ENCODE results near the gene HLA-DRB5. TPM values are rescaled to one million over a fixed set of nuclear protein-coding genes. Genes with fewer than 3 reads are reported as not detected.
A peak's percentile ranks its signal among the peaks of the same experiment; 100 is the strongest.

Gene HLA-DRB5
- total and polyA plus RNA-seq, 10 of the 15 experiments (the other 5 are each of a cell fraction or from before 2014, with no cell fraction given): 38.0 to 108 (median 62.8) TPM

- ChIA-PET POLR2A (interaction anchor here (1.1 to 1.7 kb wide), 4 partner anchors 25 to 36 kb away, joined by 3 to 6 read pairs (median 5); no protein-coding TSS in a partner anchor), SMC1A (ENCODE audit: uncharacterized antibody, unreplicated experiment) (interaction anchor here (0.6 to 1.8 kb wide), 8 partner anchors 26 to 133 kb away, joined by 3 to 8 read pairs (median 3); partner anchors contain the start of gene HLA-DQA1), RAD21 (ENCODE audit: unreplicated experiment) (interaction anchor here (0.9 to 1.3 kb wide), 4 partner anchors 26 to 132 kb away, joined by 3 to 5 read pairs (median 4); partner anchors contain the start of gene HLA-DQA1), CTCF (interaction anchor here (0.7 to 1.6 kb wide), 9 partner anchors 10 to 134 kb away, joined by 3 to 7 read pairs (median 3); no protein-coding TSS in a partner anchor)
- Histone ChIP-seq H3K4me1 (ENCODE audit: control insufficient read depth, insufficient read depth, low read length) (no peaks in the 10 kb centered on the region; the same call in 1 of the 2 replicates), H3K79me2 (ENCODE audit: control insufficient read depth, insufficient read depth, low read length) (peaks cover 3% of the 10 kb centered on the region), H3K4me2 (ENCODE audit: control insufficient read depth, insufficient read depth) (no peak overlapping the region), H3K36me3 (ENCODE audit: control insufficient read depth in 2 of 2, insufficient read depth in 2 of 2, low read length in 1 of 2) (peaks cover 0 to 1% of the 10 kb centered on the region in 2 experiments; a peak in 2 of 4 replicates), H2AFZ (ENCODE audit: control insufficient read depth, low read depth, low read length) (no peak overlapping the region), H3K9me3 (replicated peaks; ENCODE audit: control insufficient read depth, insufficient read depth, low read length) (no peaks in the 10 kb centered on the region), H4K20me1 (ENCODE audit: control insufficient read depth, insufficient read depth) (no peaks in the 10 kb centered on the region), H3K9ac (ENCODE audit: control insufficient read depth, insufficient read depth, low read length) (no peak overlapping the region), H3K27me3 (replicated peaks in 1 of 2; ENCODE audit: control insufficient read depth in 2 of 2, insufficient read depth in 2 of 2, low read length in 1 of 2) (no peaks in the 10 kb centered on the region), H3K27ac (ENCODE audit: control insufficient read depth, insufficient read depth) (no peak overlapping the region), H3K4me3 (no peak overlapping the region)
- ATAC-seq (peak; percentile 84), FAIRE-seq (no peak), DNase-seq (ENCODE audit: low read depth, low spot score) (no peak)
- BruUV-seq (replicated peaks): TSS peak; percentile 100
- in situ Hi-C loops (cut with MboI): no loop called here
- intact Hi-C loops (cut with micrococcal nuclease; ENCODE audit: unreplicated experiment): loop anchor here (2.0 kb wide), 2 partner anchors 26 to 36 kb away; no protein-coding TSS in a partner anchor
- TF ChIP-seq HCFC1 (IDR thresholded peaks at IDR 0.05; ENCODE audit: low read length) (no peak), SMC3 (IDR thresholded peaks at IDR 0.05; ENCODE audit: borderline replicate concordance, low read length) (peak; percentile 6; the same call in 1 of the 2 replicates), ATF7 (IDR thresholded peaks at IDR 0.05; ENCODE audit: low read depth) (no peak), CBFB (IDR thresholded peaks at IDR 0.05; ENCODE audit: low read depth) (no peak), ZNF24 (IDR thresholded peaks at IDR 0.05) (no peak), ELK1 (IDR thresholded peaks at IDR 0.05; ENCODE audit: low read depth, low read length) (no peak), SMAD1 (IDR thresholded peaks at IDR 0.05; ENCODE audit: low read depth, partially characterized antibody) (no peak)
- WGBS (ENCODE audit: insufficient coverage, insufficient replicate concordance, low lambda C conversion rate, missing lambda C conversion rate): 41% methylated on average over 11 of the region's 13 CpGs
These were observed 28.5 kb upstream of the HLA-DRB5 start for GRCh38 chr6:32558426-32559057.
